A549 treated with Mapracorat at 1 μM for 4 hours (cell line): ENCODE results near the gene NR1H4. TPM values are rescaled to one million over a fixed set of nuclear protein-coding genes. Genes with fewer than 3 reads are reported as not detected.

Source experiments
- total RNA-seq: library from RNA; stranded (reverse); fragments of 200-300 nt; extraction: Qiagen RNA extraction; gene quantifications from 5 replicates; pipeline ENCODE4 v1.2.3, GENCODE V29; 2022

NR1H4 gene
- 0.07 to 0.48 TPM (median 0.20 TPM) in 3 of 5 replicates, not detected in the others for total RNA-seq

GRCh38 chr12:100473716-100474150 lies at the start of gene NR1H4:
NR1H4 (plus strand) TSS chr12:100473866; CDS start chr12:100493324, 19,458 bp downstream.

GRCh38 chr12:100573292-100574186 lies 99.9 kb downstream of the NR1H4 start, which contains the start of gene GAS2L3:
GAS2L3 (plus strand) TSS chr12:100573684; CDS start chr12:100594905, 21,221 bp downstream.

Other genes starting within 250 kb of the NR1H4 start
- 0.85 to 1.8 TPM (median 1.5 TPM) in 5 replicates for gene DEPDC4, start 206.8 kb upstream of the NR1H4 start, total RNA-seq
- 15.9 to 21.3 TPM (median 20.2 TPM) in 5 replicates for gene SCYL2, start 206.7 kb upstream of the NR1H4 start, total RNA-seq
- gene SLC17A8, start 116.8 kb upstream of the NR1H4 start, total RNA-seq = 0.03 TPM in 1 of 5 replicates, not detected in the others
- gene GAS2L3, start 99.8 kb downstream of the NR1H4 start, total RNA-seq = 6.2 to 9.2 TPM (median 9.0 TPM) in 5 replicates